HS-5 (cell line): ENCODE measurements around the gene ALKBH6.

Experiments used
- DNase-seq: peaks from one replicate; pipeline ENCODE4 v3.0.0-alpha.2; 2012; ENCODE audit warnings: low read depth

ALKBH6 gene

DNA sequence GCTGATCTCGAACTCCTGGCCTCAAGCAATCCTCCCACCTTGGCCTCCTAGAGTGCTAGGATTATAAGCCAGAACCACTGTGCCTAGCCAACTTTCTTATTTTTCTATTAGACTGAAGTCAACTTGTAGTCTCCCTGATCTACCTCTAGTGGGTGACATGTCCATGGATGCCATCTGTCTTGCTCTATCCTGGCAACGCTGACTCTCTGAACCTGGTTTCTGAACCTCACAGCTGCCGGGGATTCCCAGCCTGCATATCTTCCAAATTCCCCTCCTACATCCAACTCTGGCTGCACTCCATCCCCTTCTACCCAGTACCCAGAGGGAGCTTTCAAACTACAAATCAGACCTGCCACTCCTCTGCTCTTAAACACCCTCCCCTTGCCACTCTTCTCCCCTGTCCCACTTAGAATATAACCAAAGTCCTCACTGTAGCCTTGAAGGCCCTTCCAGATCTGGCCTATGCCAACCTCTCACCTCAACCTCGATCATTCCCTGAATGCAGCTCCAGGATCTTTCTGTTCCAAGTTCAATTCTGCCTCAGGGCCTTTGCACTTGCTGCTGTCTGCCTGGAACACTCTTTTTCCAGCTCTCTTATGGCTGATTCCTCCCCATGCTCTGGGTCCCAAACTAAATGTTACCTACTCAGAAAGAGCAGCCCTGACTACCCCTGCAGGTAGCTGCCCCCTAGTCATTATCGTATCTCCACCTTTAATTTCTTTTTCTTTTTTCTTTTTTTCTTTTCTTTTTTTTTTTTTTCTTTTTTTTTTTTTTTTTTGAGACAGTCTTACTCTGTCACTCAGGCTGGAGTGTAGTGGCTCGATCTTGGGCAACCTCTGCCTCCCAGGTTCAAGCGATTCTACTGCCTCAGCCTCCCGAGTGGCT, 16.5 kb upstream of the ALKBH6 start:
- DNase-seq: no peak

- no peak for DNase-seq
Measured at GRCh38 chr19:36028313-36029041, 14.5 kb upstream of the ALKBH6 start.

DNA sequence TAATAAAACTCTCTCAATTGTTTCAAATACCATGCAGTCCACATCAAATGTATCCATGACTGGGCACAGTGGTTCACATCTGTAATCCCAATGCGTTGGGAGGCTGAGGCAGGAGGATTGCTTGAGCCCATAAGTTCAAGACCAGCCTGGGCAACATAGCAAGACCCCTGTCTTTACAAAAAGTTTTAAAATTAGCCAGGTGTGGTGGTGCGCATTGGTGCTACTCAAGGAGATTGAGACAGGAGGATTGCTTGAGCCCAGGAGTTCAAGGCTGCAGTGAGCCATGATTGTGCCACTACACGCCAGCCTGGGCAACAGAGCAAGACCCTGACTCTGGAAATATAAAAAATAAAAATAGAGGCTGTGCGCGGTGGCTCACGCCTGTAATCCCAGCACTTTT, 13.7 kb upstream of the ALKBH6 start:
- no peak for DNase-seq

- DNase-seq: no peak
Measured at GRCh38 chr19:36026091-36026876, 12.3 kb upstream of the ALKBH6 start.

DNA sequence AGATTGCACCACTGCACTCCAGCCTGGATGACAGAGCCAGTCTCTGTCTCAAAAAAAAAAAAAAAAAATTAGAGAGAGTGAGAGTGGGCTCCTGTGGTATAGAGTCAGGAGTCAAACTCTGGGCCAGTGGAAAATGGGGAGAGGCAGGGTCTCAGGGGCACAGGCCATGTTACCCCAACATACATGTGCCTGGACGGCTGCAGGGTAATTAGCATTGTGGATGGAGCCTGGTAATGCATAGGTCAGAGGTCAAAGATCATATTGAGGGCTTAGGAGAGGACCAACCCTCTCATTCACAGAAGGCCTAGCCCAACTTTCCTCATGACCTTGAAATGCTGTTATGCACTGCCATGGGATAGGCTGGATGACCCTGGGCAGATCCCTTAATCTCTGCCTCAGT, 11.5 kb upstream of the ALKBH6 start:
- DNase-seq: no peak

GRCh38 chr19:36023432-36023831, 9.4 kb upstream of the ALKBH6 start:
- no peak for DNase-seq

GRCh38 chr19:36019061-36019670, 5.2 kb upstream of the ALKBH6 start:
- DNase-seq: no peak

- DNase-seq: no peak
Measured at GRCh38 chr19:36013280-36014011, 567 bp downstream of the ALKBH6 start.

GRCh38 chr19:36010402-36010801, 3.6 kb downstream of the ALKBH6 start:
- no peak for DNase-seq

DNA sequence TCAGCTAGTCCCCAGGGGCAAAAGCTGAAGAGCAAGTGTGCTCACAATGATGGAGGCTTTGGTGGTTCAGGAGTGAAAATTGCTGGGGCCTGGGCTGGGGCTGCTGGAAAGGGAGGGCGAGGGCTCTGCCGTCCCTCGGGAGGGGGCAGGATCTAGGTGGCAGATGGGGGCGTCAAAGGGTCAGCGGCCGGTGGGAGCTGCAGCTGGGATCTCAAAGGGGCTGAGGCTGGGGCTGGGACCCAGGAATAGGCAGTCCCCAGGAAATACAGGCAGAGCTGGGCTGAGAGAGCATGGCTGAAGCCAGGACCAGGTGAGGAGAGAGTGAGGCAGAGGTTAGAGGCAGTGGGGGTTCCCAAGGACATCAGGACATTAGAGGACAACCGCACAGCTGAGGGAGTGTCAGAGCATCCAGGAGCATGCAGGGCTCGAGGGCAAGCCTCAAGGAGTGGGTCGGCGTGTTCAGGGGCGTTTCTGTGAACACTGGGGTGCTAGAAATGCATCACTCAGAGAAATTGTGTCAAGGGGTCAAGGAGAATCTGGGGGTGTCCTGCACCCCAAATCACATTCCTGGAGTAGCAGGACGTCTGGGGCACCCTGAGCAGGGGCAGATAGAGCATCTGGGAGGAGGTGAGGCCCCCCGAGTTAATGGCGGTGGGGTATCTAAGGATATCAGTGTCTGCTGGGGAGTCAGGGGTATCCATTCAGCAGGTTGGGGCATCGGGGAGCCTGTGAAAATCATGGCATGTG, 4.2 kb downstream of the ALKBH6 start:
- no peak for DNase-seq

DNA sequence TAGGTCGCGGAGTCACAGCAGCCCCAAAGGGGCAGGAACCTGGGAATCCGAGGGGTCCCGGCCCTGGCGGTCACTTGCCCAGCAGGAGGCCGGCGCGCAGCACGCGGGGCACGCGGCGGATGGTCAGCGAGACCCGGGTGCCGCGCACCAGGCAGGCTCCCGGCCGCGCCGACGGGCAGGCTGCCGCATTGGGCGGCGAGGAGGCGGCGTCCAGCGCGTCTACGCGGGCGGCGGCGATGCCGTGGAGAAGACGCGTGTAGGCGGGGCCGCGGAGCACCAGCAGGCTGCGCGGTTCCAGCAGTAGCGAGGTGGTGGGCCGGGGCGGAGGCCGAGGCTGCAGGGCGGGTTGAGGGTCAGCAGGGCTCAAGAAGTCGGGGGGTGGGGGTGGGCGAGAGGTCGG, 4.8 kb downstream of the ALKBH6 start:
- no peak for DNase-seq

GRCh38 chr19:36008336-36008978, 5.6 kb downstream of the ALKBH6 start, which contains the start of gene SYNE4:
TSS of gene SYNE4 (minus strand) at chr19:36008813. CDS start at chr19:36008681, 132 bp downstream.
- no peak for DNase-seq

- DNase-seq: no peak
Measured at GRCh38 chr19:36006955-36007354, 7.1 kb downstream of the ALKBH6 start.

- DNase-seq: no peak
Measured at GRCh38 chr19:36003284-36003683, 10.7 kb downstream of the ALKBH6 start.

DNA sequence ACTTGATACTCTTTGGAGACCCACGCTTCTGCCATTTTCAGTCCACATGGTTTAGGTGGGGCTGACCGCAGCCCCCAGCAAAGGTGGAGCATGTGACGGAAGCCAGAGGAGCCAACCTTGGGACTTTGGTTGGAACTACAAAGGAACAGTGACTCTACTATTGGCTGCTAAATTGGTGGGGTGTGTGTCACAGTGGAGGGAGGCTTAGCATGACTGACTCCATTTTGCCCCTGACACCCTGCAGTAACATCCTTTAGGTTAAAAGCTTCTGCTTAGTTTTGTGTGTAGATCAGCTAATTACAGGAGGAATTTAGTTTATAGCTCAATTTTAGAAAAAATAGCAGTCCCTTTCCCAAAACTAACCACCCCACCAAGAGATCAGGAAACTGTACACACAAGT, 12.4 kb downstream of the ALKBH6 start:
- DNase-seq: no peak

- no peak for DNase-seq
Measured at GRCh38 chr19:35996777-35997176, 17.2 kb downstream of the ALKBH6 start.

DNA sequence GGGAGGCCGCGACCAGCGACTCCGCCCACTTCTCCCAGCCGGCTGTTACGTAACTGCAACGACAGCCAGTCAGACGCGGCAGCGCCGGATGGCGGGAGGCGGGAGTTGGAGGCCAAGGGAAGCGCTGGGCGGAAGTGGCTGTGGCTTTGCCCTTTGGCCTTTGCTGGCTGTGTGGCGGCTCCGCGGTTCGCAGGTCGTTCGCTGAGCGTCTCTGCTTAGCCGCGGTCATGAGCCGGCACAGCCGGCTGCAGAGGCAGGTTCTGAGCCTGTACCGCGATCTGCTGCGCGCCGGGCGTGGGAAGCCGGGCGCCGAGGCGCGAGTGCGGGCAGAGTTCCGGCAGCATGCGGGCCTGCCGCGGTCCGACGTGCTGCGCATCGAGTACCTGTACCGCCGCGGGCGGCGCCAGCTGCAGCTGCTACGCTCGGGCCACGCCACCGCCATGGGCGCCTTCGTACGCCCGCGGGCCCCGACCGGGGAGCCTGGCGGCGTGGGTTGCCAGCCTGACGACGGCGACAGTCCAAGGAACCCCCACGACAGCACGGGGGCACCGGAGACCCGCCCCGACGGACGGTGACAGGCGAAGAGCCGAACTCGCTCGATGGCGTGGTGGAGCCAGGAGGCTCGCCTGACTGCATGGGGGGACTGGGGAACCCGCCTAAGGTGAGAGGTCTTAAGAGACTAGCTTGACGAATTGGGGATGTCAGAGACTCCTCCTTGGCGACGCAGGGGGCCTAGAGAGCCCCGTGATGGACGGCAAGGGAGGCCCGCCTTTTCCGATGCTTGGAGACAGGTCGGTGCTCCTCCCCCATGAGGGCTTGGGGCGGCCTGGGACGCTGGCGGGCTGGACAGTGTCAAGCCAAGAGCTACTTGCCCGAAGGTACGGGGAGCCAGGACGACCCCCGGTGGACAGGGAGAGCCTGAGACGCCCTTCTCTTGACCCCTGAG, 18.7 kb downstream of the ALKBH6 start, which contains the start of gene SDHAF1:
SDHAF1 (plus strand) TSS at position 141 of the 946 bp plus-strand sequence; CDS start at position 228, 87 bp downstream.
- DNase-seq: peak; percentile 77

DNA sequence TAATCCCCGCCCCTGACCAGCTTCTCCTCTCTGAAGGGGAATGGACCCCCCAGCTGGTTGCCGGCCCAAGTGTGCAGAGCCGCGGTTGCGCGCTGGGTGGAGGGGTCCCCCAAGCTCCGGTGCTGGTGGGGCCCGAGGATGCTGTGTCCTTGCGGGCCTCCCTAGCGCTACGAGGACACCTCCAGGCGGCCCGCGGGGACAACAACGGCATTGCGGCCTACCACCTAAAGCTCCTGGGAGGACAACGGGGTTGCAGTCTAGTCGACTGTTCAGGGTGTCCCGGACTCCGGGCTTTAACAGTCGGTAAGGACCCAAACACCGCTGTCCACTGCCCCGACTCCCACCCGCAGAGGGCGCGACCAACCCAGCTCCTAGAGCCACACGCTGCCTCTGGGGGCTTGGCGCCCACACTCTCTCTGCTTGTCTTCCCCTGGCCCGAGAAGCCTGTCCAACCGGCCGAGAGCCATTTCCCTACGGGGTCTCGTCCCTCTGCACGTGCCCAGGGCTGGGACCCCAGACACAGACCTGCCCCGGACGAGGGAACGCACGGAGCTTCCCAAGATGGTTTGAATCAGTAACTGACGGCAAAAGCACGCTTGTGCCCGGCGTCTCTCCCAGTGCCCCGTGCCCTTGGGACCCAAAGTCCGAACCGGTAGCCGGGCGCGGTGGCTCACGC, 20.0 kb downstream of the ALKBH6 start:
- DNase-seq: no peak
